ENCODE results near the gene TMEM232.

GRCh38 chr5:110476164-110476563 is 250.3 kb downstream of the TMEM232 start:
- TF ChIP-seq CTCF (conservative IDR thresholded peaks at IDR 0.05; ENCODE audit: low read length): no peak
- no peak for TF ChIP-seq EZH2phosphoT487 (IDR thresholded peaks at IDR 0.05; ENCODE audit: borderline replicate concordance, low read depth, low read length)

Data from OCI-LY7 (cell line).